AG09319 (cell line): ENCODE results near the gene NR2F1.

ENCODE experiments used
- DNase-seq: peaks from one replicate; pipeline ENCODE4 v3.0.0-alpha.2; 2010; ENCODE audit warnings: low read depth; ENCODE audit errors: extremely low read depth
- CTCF ChIP-seq: IDR thresholded peaks from 2 replicates; pipeline ENCODE4 v1.5.1; 2011; ENCODE audit warnings: low read depth, mild to moderate bottlenecking, inconsistent platforms, low read length, moderate library complexity

Gene NR2F1

GRCh38 chr5:93570294-93571113, 12.5 kb upstream of the NR2F1 start:
- DNase-seq, result no peak
- TF ChIP-seq CTCF, result no peak

- TF ChIP-seq CTCF, result no peak
- no peak for DNase-seq
Measured at GRCh38 chr5:93571114-93571949, 11.7 kb upstream of the NR2F1 start.

GRCh38 chr5:93572101-93572607, 10.9 kb upstream of the NR2F1 start:
- DNase-seq, result no peak
- TF ChIP-seq CTCF, result no peak

GRCh38 chr5:93572608-93573353, 10.2 kb upstream of the NR2F1 start:
- DNase-seq, result no peak
- no peak for TF ChIP-seq CTCF

GRCh38 chr5:93573354-93574351, 9.4 kb upstream of the NR2F1 start:
- no peak for DNase-seq
- no peak for TF ChIP-seq CTCF
